GM19395 (cell line): Measurements from ENCODE around the gene PGBD5.

Source experiments
- ATAC-seq: cut with Tn5 transposase; IDR thresholded peaks from one replicate; pipeline ENCODE4 v1.9.1; 2021; ENCODE audit warnings: mild to moderate bottlenecking, moderate library complexity; ENCODE audit not compliant: unreplicated experiment

PGBD5 gene

GRCh38 chr1:230267338-230268065, 158.6 kb downstream of the PGBD5 start:
- ATAC-seq = no peak

GRCh38 chr1:230266456-230266855, 159.7 kb downstream of the PGBD5 start:
- ATAC-seq = no peak

- no peak for ATAC-seq
Observed at GRCh38 chr1:230265200-230266115, 160.7 kb downstream of the PGBD5 start.
